NT2/D1 (cell line): ENCODE measurements around the gene FRAS1.

ENCODE experiments used
- DNase-seq: peaks from one replicate; pipeline ENCODE4 v3.0.0-alpha.2; 2011; ENCODE audit warnings: low read depth, low spot score
- H3K27me3 ChIP-seq: 2 replicates; pipeline ENCODE4 v1.6.0; 2011; ENCODE audit warnings: mild to moderate bottlenecking; ENCODE audit not compliant: insufficient read length, insufficient read depth
- H3K36me3 ChIP-seq: 2 replicates; pipeline ENCODE4 v1.6.1; 2011; ENCODE audit warnings: mild to moderate bottlenecking, low read length, mixed read lengths; ENCODE audit not compliant: insufficient read depth, insufficient read length
- H3K4me1 ChIP-seq: 2 replicates; pipeline ENCODE4 v1.5.1; 2011; ENCODE audit not compliant: insufficient read depth, insufficient read length
- H3K4me3 ChIP-seq: 2 replicates; pipeline ENCODE4 v1.5.1; 2011; ENCODE audit warnings: low read depth; ENCODE audit not compliant: insufficient read length
- H3K9ac ChIP-seq: 2 replicates; pipeline ENCODE4 v1.6.0; 2011; ENCODE audit warnings: low read depth; ENCODE audit not compliant: insufficient read length
- H3K9me3 ChIP-seq: 2 replicates; pipeline ENCODE4 v1.5.1; 2011; ENCODE audit warnings: mild to moderate bottlenecking, low read length; ENCODE audit not compliant: insufficient read depth
- SUZ12 ChIP-seq: IDR thresholded peaks from 2 replicates; pipeline ENCODE4 v1.6.1; 2011; ENCODE audit not compliant: insufficient read length, insufficient read depth; ENCODE audit errors: extremely low read depth
- YY1 ChIP-seq: IDR thresholded peaks from 2 replicates; pipeline ENCODE4 v1.6.1; 2011; ENCODE audit not compliant: insufficient read length, insufficient read depth
- ZNF274 ChIP-seq: IDR thresholded peaks from 2 replicates; pipeline ENCODE4 v1.6.1; 2011; ENCODE audit warnings: mild to moderate bottlenecking, low read depth, low read length

FRAS1 gene

DNA sequence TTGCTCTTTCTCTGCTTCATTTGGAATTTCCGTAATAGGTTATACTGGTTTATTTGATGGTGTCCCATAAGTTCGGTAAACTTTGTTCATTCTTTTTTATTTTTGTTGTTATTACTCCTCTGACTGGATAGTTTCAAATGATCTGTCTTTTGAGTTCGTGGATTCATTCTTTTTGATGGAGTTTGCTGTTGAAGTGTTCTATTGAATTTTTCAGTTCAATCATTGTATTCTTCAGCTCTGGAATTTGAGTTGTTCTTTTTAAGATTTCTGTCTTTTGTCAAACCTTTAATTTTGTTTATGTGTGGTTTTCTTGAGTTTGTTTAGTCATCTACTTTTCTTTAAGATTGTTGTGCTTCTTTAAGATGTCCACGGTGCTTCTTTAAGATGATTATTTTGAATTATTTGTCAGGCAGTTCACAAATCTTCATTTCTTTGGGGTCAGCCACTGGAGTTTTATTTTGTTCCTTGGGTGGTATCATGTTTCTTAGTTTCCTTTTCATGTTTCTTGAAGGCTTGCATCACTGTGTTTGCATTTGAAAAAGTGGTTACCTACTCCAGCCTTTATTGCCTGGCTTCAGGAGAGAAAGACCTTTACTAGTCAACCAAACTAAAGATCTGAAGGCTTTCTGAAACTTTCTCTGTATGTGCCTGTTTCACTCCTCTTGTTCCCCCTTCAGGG is 339.6 kb downstream of the FRAS1 start:
- DNase-seq, result no peak
- no peak for TF ChIP-seq SUZ12
- no peak for TF ChIP-seq ZNF274
- no peak for TF ChIP-seq YY1
- no peaks in the 10 kb centered on the region for H3K27me3 ChIP-seq
- peaks cover 18% of the 10 kb centered on the region for H3K9me3 ChIP-seq
- H3K9ac ChIP-seq, result no peak overlapping the region
- peaks cover 4% of the 10 kb centered on the region for H3K36me3 ChIP-seq
- no peak overlapping the region for H3K4me3 ChIP-seq
- no peaks in the 10 kb centered on the region for H3K4me1 ChIP-seq

DNA sequence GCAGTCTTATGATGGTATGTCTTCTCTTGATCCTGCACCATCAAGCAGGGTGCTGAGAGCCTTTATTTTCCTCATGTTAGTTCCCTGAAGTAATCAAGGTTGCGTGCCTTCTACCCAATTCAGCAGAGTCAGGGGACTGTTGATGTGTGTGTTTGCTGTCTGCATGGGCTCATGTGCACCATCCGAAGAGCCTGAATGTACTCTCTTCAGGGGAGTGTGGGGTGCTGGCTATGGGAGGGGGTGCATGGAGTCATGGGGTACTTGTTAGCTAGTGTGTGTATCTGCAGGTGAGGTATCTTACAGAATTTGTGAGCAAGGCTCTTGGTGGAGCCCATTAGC is 340.1 kb downstream of the FRAS1 start:
- TF ChIP-seq YY1, result no peak
- no peak for TF ChIP-seq ZNF274
- TF ChIP-seq SUZ12, result no peak
- H3K9me3 ChIP-seq, result peaks cover 18% of the 10 kb centered on the region
- peaks cover 4% of the 10 kb centered on the region for H3K36me3 ChIP-seq
- no peaks in the 10 kb centered on the region for H3K4me1 ChIP-seq
- H3K27me3 ChIP-seq, result no peaks in the 10 kb centered on the region
- no peak overlapping the region for H3K4me3 ChIP-seq
- H3K9ac ChIP-seq, result no peak overlapping the region
- no peak for DNase-seq

DNA sequence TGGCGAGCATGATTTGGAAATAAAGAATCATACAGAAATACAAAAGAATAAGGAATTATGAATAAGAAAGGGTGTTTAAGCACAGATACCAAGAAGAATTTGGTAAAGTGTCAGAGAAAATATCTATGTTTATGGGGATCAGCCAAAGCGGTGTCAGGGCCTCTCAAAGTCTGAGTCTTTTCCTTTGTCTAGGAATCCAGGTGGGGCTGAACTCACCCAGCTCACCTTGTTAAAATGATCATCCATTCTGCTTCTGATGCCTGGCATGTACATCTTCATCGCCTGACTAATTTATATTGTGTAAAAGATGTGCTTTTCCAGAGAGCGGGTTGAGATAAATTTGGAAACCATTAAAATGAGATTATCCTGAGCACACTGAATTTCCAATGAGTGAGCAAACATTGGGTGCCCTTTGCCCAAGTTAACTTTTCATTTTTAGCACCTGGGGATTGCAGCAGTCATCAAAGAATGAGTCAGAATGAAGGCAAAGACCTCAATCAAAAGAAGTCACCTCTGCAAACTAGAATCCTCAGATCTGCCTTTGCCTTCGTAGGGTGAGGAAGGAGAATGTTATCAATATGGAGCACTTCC is 352.6 kb downstream of the FRAS1 start:
- H3K4me1 ChIP-seq, result no peaks in the 10 kb centered on the region
- no peaks in the 10 kb centered on the region for H3K9me3 ChIP-seq
- H3K4me3 ChIP-seq, result no peak overlapping the region
- no peak overlapping the region for H3K9ac ChIP-seq
- TF ChIP-seq YY1 (no peak), ZNF274 (no peak), SUZ12 (no peak)
- no peak for DNase-seq
- H3K36me3 ChIP-seq, result peaks cover 15% of the 10 kb centered on the region
- no peaks in the 10 kb centered on the region for H3K27me3 ChIP-seq

DNA sequence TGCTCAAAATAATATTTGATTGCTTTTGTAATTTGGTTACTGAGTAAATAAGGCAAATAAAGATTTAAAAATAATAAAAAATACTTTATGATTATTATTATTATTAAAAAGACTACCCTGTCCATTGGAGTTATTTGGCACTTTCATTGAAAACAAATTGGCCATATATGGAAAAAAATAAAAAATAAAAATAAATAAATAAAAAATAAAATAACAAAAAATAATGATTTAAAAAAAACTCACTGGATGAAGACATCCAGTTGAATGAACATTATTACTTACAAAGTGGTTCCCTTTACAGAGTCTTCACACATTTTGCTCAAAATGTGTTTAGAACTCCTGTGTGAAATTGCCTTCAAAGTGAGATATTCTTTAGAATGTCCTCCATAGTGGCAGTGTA is 353.1 kb downstream of the FRAS1 start:
- Histone ChIP-seq H3K4me3 (no peak overlapping the region), H3K36me3 (peaks cover 15% of the 10 kb centered on the region), H3K4me1 (no peaks in the 10 kb centered on the region), H3K9me3 (no peaks in the 10 kb centered on the region), H3K9ac (no peak overlapping the region), H3K27me3 (no peaks in the 10 kb centered on the region)
- no peak for DNase-seq
- TF ChIP-seq ZNF274, result no peak
- TF ChIP-seq YY1, result no peak
- TF ChIP-seq SUZ12, result no peak

DNA sequence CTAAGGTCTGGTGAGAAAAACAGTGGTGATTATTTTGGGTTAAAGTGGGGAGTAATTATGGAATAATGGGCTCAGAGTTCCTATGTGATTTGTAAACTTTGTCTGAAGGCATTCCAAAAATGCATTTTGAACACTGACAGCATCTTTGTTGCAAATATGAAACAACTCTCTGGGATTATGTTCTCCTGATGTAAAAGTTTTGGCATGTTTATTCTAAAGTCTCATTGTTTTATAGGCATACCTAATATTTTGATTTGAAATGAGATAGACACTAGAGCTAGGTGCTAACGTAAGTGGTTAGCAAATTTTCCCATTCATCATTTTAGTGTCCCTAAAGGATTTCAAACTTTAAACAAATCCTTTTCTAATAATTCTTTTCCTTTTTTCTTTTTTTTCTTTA is 353.6 kb downstream of the FRAS1 start:
- peaks cover 18% of the 10 kb centered on the region for H3K36me3 ChIP-seq
- no peak overlapping the region for H3K9ac ChIP-seq
- no peaks in the 10 kb centered on the region for H3K27me3 ChIP-seq
- TF ChIP-seq ZNF274 (no peak), SUZ12 (no peak), YY1 (no peak)
- no peaks in the 10 kb centered on the region for H3K4me1 ChIP-seq
- no peaks in the 10 kb centered on the region for H3K9me3 ChIP-seq
- H3K4me3 ChIP-seq, result no peak overlapping the region
- DNase-seq, result no peak

DNA sequence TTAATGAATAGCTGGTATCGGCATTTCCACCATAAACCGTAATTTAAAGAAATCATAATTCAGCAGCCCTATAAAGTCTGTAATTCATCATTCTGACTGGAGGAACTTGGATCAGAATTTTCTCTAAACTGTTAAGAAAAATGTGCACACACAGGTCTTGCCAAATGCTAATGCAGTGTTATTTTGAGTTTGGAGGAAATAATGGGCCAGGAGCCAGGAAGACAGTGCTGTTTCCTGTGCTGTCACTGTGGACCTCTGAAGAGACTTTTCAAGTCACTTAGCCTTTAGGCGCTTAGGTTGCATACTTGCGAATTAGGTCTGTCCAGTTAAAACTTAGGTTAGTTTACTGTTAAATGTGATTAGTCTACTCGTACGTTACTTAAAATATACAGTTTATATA is 357.0 kb downstream of the FRAS1 start:
- no peak overlapping the region for H3K4me3 ChIP-seq
- DNase-seq, result no peak
- H3K9ac ChIP-seq, result no peak overlapping the region
- H3K27me3 ChIP-seq, result no peaks in the 10 kb centered on the region
- H3K36me3 ChIP-seq, result peaks cover 12% of the 10 kb centered on the region
- no peaks in the 10 kb centered on the region for H3K9me3 ChIP-seq
- peaks cover 2% of the 10 kb centered on the region for H3K4me1 ChIP-seq
- no peak for TF ChIP-seq ZNF274
- TF ChIP-seq SUZ12, result no peak
- TF ChIP-seq YY1, result no peak

DNA sequence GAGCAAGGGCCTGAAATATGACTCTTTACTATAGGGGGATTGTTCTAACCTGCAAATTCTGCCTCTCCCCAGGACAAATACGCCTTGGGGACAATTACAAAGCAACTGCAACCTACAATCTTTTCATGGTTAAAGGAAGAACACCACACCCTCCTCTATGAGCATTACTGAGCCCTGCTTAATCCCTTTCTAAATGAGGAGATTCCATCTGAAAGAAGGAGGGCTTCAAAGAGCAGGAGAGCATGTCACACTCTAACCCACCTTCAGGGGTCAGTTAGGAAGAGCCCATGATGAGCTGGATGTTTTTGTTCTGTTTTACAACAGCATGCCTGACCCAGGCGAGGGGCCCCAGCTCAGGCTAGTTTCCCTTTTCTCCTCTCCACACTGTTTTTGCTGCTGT is 360.5 kb downstream of the FRAS1 start:
- Histone ChIP-seq H3K36me3 (peaks cover 18% of the 10 kb centered on the region), H3K27me3 (no peaks in the 10 kb centered on the region), H3K9me3 (no peaks in the 10 kb centered on the region), H3K9ac (no peak overlapping the region), H3K4me1 (peaks cover 2% of the 10 kb centered on the region), H3K4me3 (no peak overlapping the region)
- DNase-seq, result peak; percentile 18
- TF ChIP-seq SUZ12, result no peak
- no peak for TF ChIP-seq YY1
- TF ChIP-seq ZNF274, result no peak

DNA sequence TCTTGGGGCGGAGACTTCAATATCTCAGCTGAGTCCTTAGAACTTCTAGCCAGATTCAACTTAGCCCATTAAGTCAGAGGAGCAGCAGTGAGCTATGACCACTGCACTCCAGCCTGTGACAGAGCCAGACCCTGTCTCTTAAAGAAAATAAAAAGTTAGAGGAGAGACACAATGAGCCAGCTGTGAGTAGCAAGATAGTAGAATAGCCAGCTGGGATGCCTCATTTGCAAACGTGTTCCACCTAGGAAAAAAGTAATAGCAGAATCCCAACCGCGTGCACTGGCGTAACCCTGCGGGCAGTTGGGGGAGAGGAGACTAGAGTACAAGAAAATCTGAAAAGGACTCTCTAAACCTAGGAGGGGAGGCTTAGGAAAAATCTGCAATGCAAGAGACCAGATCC is 361.3 kb downstream of the FRAS1 start:
- no peaks in the 10 kb centered on the region for H3K9me3 ChIP-seq
- H3K9ac ChIP-seq, result no peak overlapping the region
- H3K27me3 ChIP-seq, result no peaks in the 10 kb centered on the region
- H3K4me1 ChIP-seq, result peaks cover 2% of the 10 kb centered on the region
- no peak for DNase-seq
- no peak for TF ChIP-seq ZNF274
- no peak for TF ChIP-seq SUZ12
- no peak for TF ChIP-seq YY1
- H3K36me3 ChIP-seq, result peaks cover 12% of the 10 kb centered on the region
- no peak overlapping the region for H3K4me3 ChIP-seq
